Lung (tissue), 12 donors: ENCODE data around the gene TTLL3. TPM values are rescaled to one million over a fixed set of nuclear protein-coding genes. Genes with fewer than 3 reads are reported as not detected.

Experiments
- ATAC-seq: fragments of 200-7000 bp; cut with Tn5 transposase; one replicate; pipeline ENCODE4 v1.9.1; 2020; ENCODE audit warnings: moderate number of reproducible peaks; ENCODE audit not compliant: insufficient read depth, low FRiP score
- DNase-seq, 3 donors: peaks; one replicate each; pipeline ENCODE4 v3.0.0-alpha.2; 2013 to 2017
- H3K27ac ChIP-seq, 2 donors: one replicate each; pipeline ENCODE4 v1.5.1; 2013; ENCODE audit warnings: mild to moderate bottlenecking in 2 of 2, moderate library complexity in 2 of 2, control low read depth in 1 of 2, inconsistent platforms in 1 of 2, low read depth in 1 of 2, low read length in 1 of 2
- H3K27me3 ChIP-seq, 3 donors: one replicate each; pipeline ENCODE4 v1.5.1; 2013; ENCODE audit warnings: low read length in 2 of 3; ENCODE audit not compliant: control insufficient read depth in 3 of 3, insufficient read depth in 3 of 3
- H3K36me3 ChIP-seq, 4 donors: one replicate each; pipeline ENCODE4 v1.5.1; 2013; ENCODE audit warnings: low read length in 4 of 4, mild to moderate bottlenecking in 1 of 4, moderate library complexity in 1 of 4; ENCODE audit not compliant: control insufficient read depth in 4 of 4, insufficient read depth in 4 of 4
- H3K4me1 ChIP-seq, 5 donors: one replicate each; pipeline ENCODE4 v1.5.1; 2013; ENCODE audit warnings: low read length in 5 of 5, mild to moderate bottlenecking in 2 of 5, moderate library complexity in 1 of 5; ENCODE audit not compliant: control insufficient read depth in 5 of 5, insufficient read depth in 5 of 5
- H3K4me3 ChIP-seq: one replicate; pipeline ENCODE4 v1.5.1; 2013; ENCODE audit warnings: mild to moderate bottlenecking, control low read depth, moderate library complexity
- H3K9ac ChIP-seq, 2 donors: one replicate each; pipeline ENCODE4 v1.5.1; 2013; ENCODE audit warnings: low read length in 2 of 2, control low read depth in 1 of 2; ENCODE audit not compliant: insufficient read depth in 1 of 2
- H3K9me3 ChIP-seq, 4 donors: one replicate each; pipeline ENCODE4 v1.5.1; 2013; ENCODE audit warnings: low read length in 3 of 4, mild to moderate bottlenecking in 1 of 4, moderate library complexity in 1 of 4; ENCODE audit not compliant: control insufficient read depth in 4 of 4, insufficient read depth in 3 of 4
- WGBS, 2 donors: extraction: QIAGEN DNeasy Blood & Tissue Kit; methylation state at CpG; one replicate each; pipeline ENCODE4 v1.1.7; 2013; 5-methylcytosine and 5-hydroxymethylcytosine counted together
- polyA plus RNA-seq, 2 donors: library from polyadenylated mRNA; stranded (reverse); fragments of 200-250 nt; gene quantifications; one replicate each; pipeline ENCODE4 v1.2.1, GENCODE V29; 2013
- total RNA-seq, 2 donors: library from RNA; depleted of rRNA in 1 of 2; stranded (reverse); fragments of >200 nt in 1 of 2; gene quantifications; one replicate each; pipeline ENCODE4 v1.2.1, GENCODE V29; 2014 to 2021
- TF ChIP-seq, protein P1 (sequence below): IDR thresholded peaks from 2 replicates; pipeline ENCODE4 v1.5.1; 2012; ENCODE audit warnings: mild to moderate bottlenecking; ENCODE audit errors: control extremely low read depth, extremely low read depth
- donor health status: control.
- donor health status: control.
- donor health status: Bipolar disorder and iron deficiency.
- donor health status: healthy.
- donor health status: DM: yes; HTN: yes; CAD: no.

TTLL3 gene
- total and polyA plus RNA-seq, 4 donors: 28.4 to 82.3 (median 37.5) TPM

DNA sequence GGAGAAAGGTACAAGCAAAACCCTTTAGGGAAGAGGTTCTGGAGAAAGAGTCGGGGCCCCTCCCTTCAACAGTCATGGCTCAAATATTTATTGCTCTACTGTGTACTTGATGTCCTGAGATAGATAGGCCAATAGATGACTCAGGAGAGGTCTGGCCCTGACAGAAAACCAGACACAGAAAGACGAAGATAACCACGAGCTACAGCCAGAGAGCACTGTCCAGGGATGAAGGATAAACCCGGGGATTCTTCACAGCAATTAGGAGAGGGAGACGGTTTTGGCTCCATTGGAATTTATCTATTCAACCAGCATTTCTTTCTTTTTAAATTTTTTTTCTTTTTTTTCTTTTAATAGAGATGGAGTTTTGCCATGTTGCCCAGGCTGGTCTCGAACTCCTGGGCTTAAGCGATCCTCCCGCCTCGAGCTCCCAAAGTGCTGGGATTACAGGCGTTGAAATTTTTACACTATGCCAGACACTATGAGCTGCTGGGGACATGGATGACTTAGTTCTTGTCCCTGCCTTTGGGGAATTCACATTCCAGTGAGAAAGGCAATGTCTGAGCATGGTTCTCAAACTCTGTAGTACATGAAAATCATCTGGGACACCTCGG lies 74.6 kb downstream of the TTLL3 start:
- no peak overlapping the region for H3K4me3 ChIP-seq
- no peaks in the 10 kb centered on the region for H3K9me3 ChIP-seq
- 88 to 94% methylated on average over 11 of the region's 11 CpGs for WGBS, 2 donors
- no peak for DNase-seq
- no peaks in the 10 kb centered on the region for H3K36me3 ChIP-seq
- H3K4me1 ChIP-seq: no peaks in the 10 kb centered on the region
- no peak for ATAC-seq
- no peak overlapping the region for H3K9ac ChIP-seq
- H3K27ac ChIP-seq: no peak overlapping the region
- TF ChIP-seq, protein P1, sequence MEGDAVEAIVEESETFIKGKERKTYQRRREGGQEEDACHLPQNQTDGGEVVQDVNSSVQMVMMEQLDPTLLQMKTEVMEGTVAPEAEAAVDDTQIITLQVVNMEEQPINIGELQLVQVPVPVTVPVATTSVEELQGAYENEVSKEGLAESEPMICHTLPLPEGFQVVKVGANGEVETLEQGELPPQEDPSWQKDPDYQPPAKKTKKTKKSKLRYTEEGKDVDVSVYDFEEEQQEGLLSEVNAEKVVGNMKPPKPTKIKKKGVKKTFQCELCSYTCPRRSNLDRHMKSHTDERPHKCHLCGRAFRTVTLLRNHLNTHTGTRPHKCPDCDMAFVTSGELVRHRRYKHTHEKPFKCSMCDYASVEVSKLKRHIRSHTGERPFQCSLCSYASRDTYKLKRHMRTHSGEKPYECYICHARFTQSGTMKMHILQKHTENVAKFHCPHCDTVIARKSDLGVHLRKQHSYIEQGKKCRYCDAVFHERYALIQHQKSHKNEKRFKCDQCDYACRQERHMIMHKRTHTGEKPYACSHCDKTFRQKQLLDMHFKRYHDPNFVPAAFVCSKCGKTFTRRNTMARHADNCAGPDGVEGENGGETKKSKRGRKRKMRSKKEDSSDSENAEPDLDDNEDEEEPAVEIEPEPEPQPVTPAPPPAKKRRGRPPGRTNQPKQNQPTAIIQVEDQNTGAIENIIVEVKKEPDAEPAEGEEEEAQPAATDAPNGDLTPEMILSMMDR: no peak
- H3K27me3 ChIP-seq: no peaks in the 10 kb centered on the region

Other genes starting within 250 kb of the TTLL3 start
- gene MTMR14, start 160.8 kb upstream of the TTLL3 start, total RNA-seq: 10 to 100 TPM; 27.7 to 58.4 TPM
- gene MTMR14, start 160.8 kb upstream of the TTLL3 start, polyA plus RNA-seq: 10 to 100 TPM; 34.3 to 51.1 TPM
- under 1 TPM in 1 of 2 donors, not detected in 1; 0.34 TPM for gene CPNE9, start 106.4 kb upstream of the TTLL3 start, total RNA-seq
- under 1 TPM; 0.11 to 0.16 TPM for gene CPNE9, start 106.4 kb upstream of the TTLL3 start, polyA plus RNA-seq
- gene BRPF1, start 78.5 kb upstream of the TTLL3 start, total RNA-seq: 10 to 100 TPM; 18.4 to 26.4 TPM
- 10 to 100 TPM in 1 of 2 donors, 1 to 10 TPM in 1; 8.3 to 13.7 TPM for gene BRPF1, start 78.5 kb upstream of the TTLL3 start, polyA plus RNA-seq
- 10 to 100 TPM; 29.3 to 31.2 TPM for gene OGG1, start 60.3 kb upstream of the TTLL3 start, total RNA-seq
- gene OGG1, start 60.3 kb upstream of the TTLL3 start, polyA plus RNA-seq: 10 to 100 TPM; 13.2 to 17.3 TPM
- 10 to 100 TPM; 21.7 to 35.0 TPM for gene CAMK1, start 40.3 kb upstream of the TTLL3 start, total RNA-seq
- 10 to 100 TPM; 30.5 to 43.9 TPM for gene CAMK1, start 40.3 kb upstream of the TTLL3 start, polyA plus RNA-seq
- 10 to 100 TPM; 48.7 to 62.3 TPM for gene TADA3, start 17.8 kb upstream of the TTLL3 start, total RNA-seq
- gene TADA3, start 17.8 kb upstream of the TTLL3 start, polyA plus RNA-seq: 10 to 100 TPM; 41.6 to 57.8 TPM
- gene ARPC4, start 17.2 kb upstream of the TTLL3 start, total RNA-seq: 100 to 1,000 TPM in 1 of 2 donors, 10 to 100 TPM in 1; 74.9 to 174 TPM
- gene ARPC4, start 17.2 kb upstream of the TTLL3 start, polyA plus RNA-seq: 100 to 1,000 TPM in 1 of 2 donors, 10 to 100 TPM in 1; 85.3 to 239 TPM
- 10 to 100 TPM; 16.3 to 34.9 TPM for gene RPUSD3, start 33.7 kb downstream of the TTLL3 start, total RNA-seq
- gene RPUSD3, start 33.7 kb downstream of the TTLL3 start, polyA plus RNA-seq: 10 to 100 TPM; 25.7 to 26.8 TPM
- not detected for gene CIDEC, start 70.0 kb downstream of the TTLL3 start, total RNA-seq
- gene CIDEC, start 70.0 kb downstream of the TTLL3 start, polyA plus RNA-seq: under 1 TPM in 1 of 2 donors, not detected in 1; 0.08 TPM
- 10 to 100 TPM; 20.7 to 28.7 TPM for gene JAGN1, start 80.3 kb downstream of the TTLL3 start, total RNA-seq
- gene JAGN1, start 80.3 kb downstream of the TTLL3 start, polyA plus RNA-seq: 10 to 100 TPM; 41.0 to 43.7 TPM
- gene IL17RE, start 92.6 kb downstream of the TTLL3 start, total RNA-seq: 10 to 100 TPM; 11.3 to 22.9 TPM
- gene IL17RE, start 92.6 kb downstream of the TTLL3 start, polyA plus RNA-seq: 10 to 100 TPM in 1 of 2 donors, 1 to 10 TPM in 1; 7.0 to 26.1 TPM
- gene IL17RC, start 106.8 kb downstream of the TTLL3 start, total RNA-seq: 10 to 100 TPM; 31.7 to 35.4 TPM
- gene IL17RC, start 106.8 kb downstream of the TTLL3 start, polyA plus RNA-seq: 10 to 100 TPM; 20.5 to 39.8 TPM
- gene CRELD1, start 123.6 kb downstream of the TTLL3 start, total RNA-seq: 10 to 100 TPM; 37.7 to 60.1 TPM
- gene CRELD1, start 123.6 kb downstream of the TTLL3 start, polyA plus RNA-seq: 10 to 100 TPM; 28.0 to 45.7 TPM
- 1 to 10 TPM; 2.1 to 5.2 TPM for gene PRRT3, start 142.1 kb downstream of the TTLL3 start, total RNA-seq
- gene PRRT3, start 142.1 kb downstream of the TTLL3 start, polyA plus RNA-seq: 1 to 10 TPM; 1.1 to 1.5 TPM
- gene EMC3, start 176.6 kb downstream of the TTLL3 start, total RNA-seq: 10 to 100 TPM; 64.2 to 82.5 TPM
- 100 to 1,000 TPM in 1 of 2 donors, 10 to 100 TPM in 1; 51.9 to 116 TPM for gene EMC3, start 176.6 kb downstream of the TTLL3 start, polyA plus RNA-seq
- 1 to 10 TPM; 5.8 to 8.6 TPM for gene FANCD2, start 216.2 kb downstream of the TTLL3 start, total RNA-seq
- 1 to 10 TPM; 2.9 to 3.0 TPM for gene FANCD2, start 216.2 kb downstream of the TTLL3 start, polyA plus RNA-seq